Breast epithelium (tissue), 4 donors: Measurements from ENCODE around the gene DOCK3. TPM values are rescaled to one million over a fixed set of nuclear protein-coding genes. Genes with fewer than 3 reads are reported as not detected.

Experiments used
- DNase-seq, 2 donors: peaks; one replicate each; pipeline ENCODE4 v3.0.0-alpha.2; 2019; ENCODE audit warnings: low spot score in 2 of 2
- H3K27ac ChIP-seq, 2 donors: fragments of 200-600 bp; sonication (generic) in 1 of 2; one replicate each; pipeline ENCODE4 v1.5.1; 2016 to 2019; ENCODE audit warnings: mild to moderate bottlenecking in 1 of 2
- H3K27me3 ChIP-seq, 2 donors: fragments of 200-600 bp; sonication (generic) in 1 of 2; one replicate each; pipeline versions ENCODE4 v1.5.1 to v1.6.0; 2017 to 2019; ENCODE audit warnings: control low read depth in 1 of 2, mild to moderate bottlenecking in 1 of 2
- H3K36me3 ChIP-seq: fragments of 200-600 bp; one replicate; pipeline ENCODE4 v1.5.1; 2019
- H3K4me1 ChIP-seq, 2 donors: fragments of 200-600 bp; sonication (generic); one replicate each; pipeline ENCODE4 v1.5.1; 2016 to 2019; ENCODE audit warnings: control low read depth in 1 of 2
- H3K4me3 ChIP-seq, 3 donors: fragments of 200-600 bp; sonication (generic); 1 replicate in 2 of 3; 2 replicates in 1 of 3; pipeline ENCODE4 v1.5.1; 2016 to 2019; ENCODE audit warnings: mild to moderate bottlenecking in 3 of 3, moderate library complexity in 2 of 3
- H3K9me3 ChIP-seq, 2 donors: fragments of 200-600 bp; sonication (generic) in 1 of 2; one replicate each; pipeline ENCODE4 v1.5.1; 2016 to 2019; ENCODE audit warnings: control low read depth in 1 of 2
- POLR2A ChIP-seq: fragments of 450-650 bp; IDR thresholded peaks from one replicate; pipeline ENCODE4 v1.6.1; 2016; ENCODE audit warnings: antibody characterized with exemption, mild to moderate bottlenecking, moderate library complexity
- POLR2AphosphoS5 ChIP-seq, 3 donors: sonication (generic); formaldehyde crosslinking; IDR thresholded peaks; one replicate each; pipeline ENCODE4 v1.6.1; 2017; ENCODE audit warnings: antibody characterized with exemption in 3 of 3
- intact Hi-C: fragments of 100-400 bp; cut with DNase I; formaldehyde crosslinking; loops from one replicate; pipeline ENCODE4 v1.15.1; 2023; ENCODE audit warnings: low total_unique reads
- total RNA-seq, 3 donors: library from RNA; depleted of rRNA; stranded (reverse); fragments of >200 nt; gene quantifications; one replicate each; pipeline ENCODE4 v1.1.0, GENCODE V29; 2016
- TF ChIP-seq, protein P1 (sequence below), 3 donors: fragments of 450-650 bp; IDR thresholded peaks; one replicate each; pipeline ENCODE4 v1.5.1; 2016 to 2017; ENCODE audit warnings: antibody characterized with exemption in 3 of 3, mild to moderate bottlenecking in 3 of 3, moderate library complexity in 3 of 3

The DOCK3 gene
- total RNA-seq, 3 donors from 2014 or later = 0.64 to 0.73 (median 0.66) TPM

DNA sequence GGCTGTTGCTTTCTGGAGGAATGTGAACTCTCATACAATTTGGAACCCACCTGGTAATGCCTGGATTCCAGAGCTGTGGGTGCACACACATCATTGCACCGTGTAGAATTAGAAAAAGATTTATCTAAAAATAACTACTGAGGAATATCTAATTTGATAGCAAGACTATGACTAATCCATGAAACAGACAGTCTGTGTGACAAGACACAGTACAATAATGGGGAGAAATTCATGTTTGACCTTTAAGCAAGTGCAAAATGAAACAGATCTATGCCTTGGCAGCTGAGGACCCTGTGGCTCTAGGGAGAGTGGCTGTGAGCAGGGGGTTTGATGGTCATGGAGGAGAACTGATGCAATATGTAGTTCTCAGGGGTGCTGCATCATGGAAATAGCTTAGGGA is 7.9 kb upstream of the DOCK3 start:
- intact Hi-C loops = loop anchor here (2.0 kb wide), 1 partner anchor 24 kb away; no protein-coding TSS in a partner anchor
- Histone ChIP-seq H3K27me3 (no peaks in the 10 kb centered on the region), H3K36me3 (no peaks in the 10 kb centered on the region), H3K4me1 (no peaks in the 10 kb centered on the region), H3K9me3 (no peaks in the 10 kb centered on the region), H3K27ac (no peak overlapping the region), H3K4me3 (no peak overlapping the region)
- TF ChIP-seq POLR2AphosphoS5 (IDR thresholded peaks at IDR 0.05) (no peak), POLR2A (no peak)
- TF ChIP-seq, protein P1, sequence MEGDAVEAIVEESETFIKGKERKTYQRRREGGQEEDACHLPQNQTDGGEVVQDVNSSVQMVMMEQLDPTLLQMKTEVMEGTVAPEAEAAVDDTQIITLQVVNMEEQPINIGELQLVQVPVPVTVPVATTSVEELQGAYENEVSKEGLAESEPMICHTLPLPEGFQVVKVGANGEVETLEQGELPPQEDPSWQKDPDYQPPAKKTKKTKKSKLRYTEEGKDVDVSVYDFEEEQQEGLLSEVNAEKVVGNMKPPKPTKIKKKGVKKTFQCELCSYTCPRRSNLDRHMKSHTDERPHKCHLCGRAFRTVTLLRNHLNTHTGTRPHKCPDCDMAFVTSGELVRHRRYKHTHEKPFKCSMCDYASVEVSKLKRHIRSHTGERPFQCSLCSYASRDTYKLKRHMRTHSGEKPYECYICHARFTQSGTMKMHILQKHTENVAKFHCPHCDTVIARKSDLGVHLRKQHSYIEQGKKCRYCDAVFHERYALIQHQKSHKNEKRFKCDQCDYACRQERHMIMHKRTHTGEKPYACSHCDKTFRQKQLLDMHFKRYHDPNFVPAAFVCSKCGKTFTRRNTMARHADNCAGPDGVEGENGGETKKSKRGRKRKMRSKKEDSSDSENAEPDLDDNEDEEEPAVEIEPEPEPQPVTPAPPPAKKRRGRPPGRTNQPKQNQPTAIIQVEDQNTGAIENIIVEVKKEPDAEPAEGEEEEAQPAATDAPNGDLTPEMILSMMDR (IDR thresholded peaks at IDR 0.05) = no peak
- DNase-seq = no peak

DNA sequence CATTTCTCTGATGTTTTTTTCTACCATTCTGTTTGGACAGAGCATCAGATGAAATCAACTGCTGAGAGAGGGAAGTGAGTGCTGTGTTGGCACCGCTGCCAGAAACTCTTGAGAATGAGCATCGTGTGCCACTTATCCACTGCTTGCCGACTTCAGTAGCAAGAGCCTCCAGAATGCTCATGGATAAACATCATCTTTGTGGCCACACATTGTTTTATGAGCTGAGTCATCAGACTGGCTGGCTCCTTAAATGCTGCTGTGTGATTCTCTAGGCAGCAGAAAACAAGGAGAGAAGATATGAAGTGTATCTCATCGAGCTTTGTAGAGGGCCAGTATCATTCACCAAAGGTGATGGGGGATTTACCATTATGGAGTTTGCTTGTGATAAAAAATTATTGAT is 3.4 kb upstream of the DOCK3 start:
- H3K9me3 ChIP-seq = no peaks in the 10 kb centered on the region
- intact Hi-C loops = no loop called here
- peaks cover 3 to 10% of the 10 kb centered on the region in 2 donors for H3K27me3 ChIP-seq
- TF ChIP-seq POLR2AphosphoS5 (IDR thresholded peaks at IDR 0.05) = no peak
- no peak overlapping the region for H3K4me3 ChIP-seq
- no peak for DNase-seq
- no peaks in the 10 kb centered on the region for H3K36me3 ChIP-seq
- peaks cover 0 to 5% of the 10 kb centered on the region in 2 donors for H3K4me1 ChIP-seq
- no peak overlapping the region for H3K27ac ChIP-seq

DNA sequence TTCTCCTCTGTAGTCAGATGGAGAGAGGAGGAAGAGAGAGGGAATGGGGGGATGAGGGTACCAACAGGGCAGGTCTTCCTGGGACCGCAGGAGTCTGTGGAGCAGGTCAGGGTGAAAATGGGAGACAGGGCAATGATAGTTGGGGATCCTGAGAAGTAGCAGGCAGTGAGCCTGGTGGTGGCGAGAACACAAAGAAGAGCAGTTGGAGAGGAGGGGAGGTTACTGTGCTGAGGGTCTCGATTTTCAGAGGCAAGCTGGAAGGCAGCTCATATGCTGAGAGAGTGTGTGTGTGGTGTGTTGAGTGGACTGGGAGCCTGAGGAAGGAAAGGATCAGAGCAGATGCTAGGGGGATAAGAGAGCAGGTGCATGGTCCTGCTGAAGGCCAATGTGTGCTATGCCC is 2.1 kb upstream of the DOCK3 start:
- Histone ChIP-seq H3K27ac (no peak overlapping the region), H3K4me1 (peaks cover 0 to 5% of the 10 kb centered on the region in 2 donors), H3K4me3 (no peak overlapping the region), H3K9me3 (no peaks in the 10 kb centered on the region), H3K27me3 (peaks cover 3 to 23% of the 10 kb centered on the region in 2 donors), H3K36me3 (no peaks in the 10 kb centered on the region)
- intact Hi-C loops = loop anchor here (2.0 kb wide), 1 partner anchor 18 kb away; no protein-coding TSS in a partner anchor
- DNase-seq = no peak
- no peak for TF ChIP-seq POLR2A
- TF ChIP-seq, protein P1 (IDR thresholded peaks at IDR 0.05) = no peak
- TF ChIP-seq POLR2AphosphoS5 (IDR thresholded peaks at IDR 0.05) = no peak

DNA sequence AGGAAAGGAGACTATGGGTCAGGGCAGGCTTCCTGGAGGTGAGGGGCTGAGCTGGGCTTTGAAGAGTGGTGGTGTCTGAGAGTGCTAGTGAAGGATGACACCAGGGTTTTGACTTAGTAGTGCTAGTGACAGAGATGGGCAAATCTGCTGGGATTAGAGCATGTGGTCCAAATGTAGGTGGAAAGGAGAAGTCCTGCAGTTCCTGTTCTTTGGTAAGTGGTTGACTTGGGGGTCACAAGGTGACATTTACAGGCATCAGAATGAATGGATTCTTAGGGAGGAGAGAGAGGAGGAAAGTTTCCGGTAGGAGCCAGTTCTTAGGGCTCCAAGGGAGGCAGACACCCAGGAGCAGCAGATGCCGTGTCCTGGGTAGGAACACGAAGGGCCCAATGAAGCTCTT is 796 bp upstream of the DOCK3 start:
- no peak for DNase-seq
- Histone ChIP-seq H3K9me3 (no peaks in the 10 kb centered on the region), H3K27ac (no peak overlapping the region), H3K27me3 (peaks cover 3 to 35% of the 10 kb centered on the region in 2 donors), H3K36me3 (no peaks in the 10 kb centered on the region), H3K4me3 (no peak overlapping the region), H3K4me1 (peaks cover 0 to 5% of the 10 kb centered on the region in 2 donors)
- TF ChIP-seq POLR2AphosphoS5 (IDR thresholded peaks at IDR 0.05) = no peak
- TF ChIP-seq, protein P1 (IDR thresholded peaks at IDR 0.05) = no peak
- no peak for TF ChIP-seq POLR2A
- intact Hi-C loops = loop anchor here (2.0 kb wide), 1 partner anchor 19 kb away; no protein-coding TSS in a partner anchor

DNA sequence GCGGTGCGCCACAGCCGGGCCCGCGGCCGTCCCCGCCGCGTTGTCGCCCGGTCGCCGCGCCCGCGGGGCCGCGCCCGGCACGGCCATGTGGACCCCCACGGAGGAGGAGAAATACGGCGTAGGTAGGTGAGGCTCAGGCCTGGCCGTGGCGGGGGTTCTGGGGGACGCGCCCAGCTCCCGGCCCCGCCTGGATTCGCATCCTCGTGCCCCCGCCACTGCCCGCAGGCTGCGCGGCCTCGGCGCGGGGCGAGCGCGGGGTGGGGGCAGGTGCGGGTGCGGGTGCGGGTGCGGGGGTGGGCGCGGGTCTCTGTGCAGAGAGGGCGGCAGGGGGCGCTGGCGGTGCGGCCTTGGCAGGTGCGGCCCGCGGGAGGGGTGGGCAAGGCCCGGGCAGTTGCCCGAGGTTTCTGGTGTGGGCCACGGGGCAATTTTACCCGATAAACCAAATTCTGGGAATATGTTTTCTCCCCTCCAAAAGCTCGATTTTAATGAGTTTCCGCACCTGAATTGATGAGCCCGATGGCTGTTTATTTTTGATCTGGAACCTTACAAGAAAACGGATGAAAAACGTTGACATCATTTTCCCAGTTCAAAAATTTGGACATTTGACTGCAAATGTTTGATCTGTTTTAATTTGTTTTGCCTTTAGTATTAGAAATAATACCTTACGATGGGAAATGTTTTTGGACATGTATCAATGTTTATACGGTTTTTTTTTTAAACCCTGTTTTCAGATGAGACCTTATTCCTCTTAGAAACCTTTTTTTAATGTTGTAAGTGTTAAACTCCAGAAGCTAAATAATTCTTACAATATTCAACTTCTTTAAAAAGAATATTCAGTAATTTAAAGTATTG is 678 bp downstream of the DOCK3 start:
- TF ChIP-seq POLR2A = no peak
- TF ChIP-seq, protein P1 (IDR thresholded peaks at IDR 0.05) = no peak
- no peak for TF ChIP-seq POLR2AphosphoS5 (IDR thresholded peaks at IDR 0.05)

More for the DNA sequence above, 678 bp downstream of the DOCK3 start:
- H3K4me1 ChIP-seq = peaks cover 0 to 5% of the 10 kb centered on the region in 2 donors
- no peak for DNase-seq
- H3K36me3 ChIP-seq = no peaks in the 10 kb centered on the region
- no peak overlapping the region for H3K27ac ChIP-seq
- peaks cover 3 to 45% of the 10 kb centered on the region in 2 donors for H3K27me3 ChIP-seq
- peak overlapping the region; percentile 33 to 74 (median 50) for H3K4me3 ChIP-seq
- H3K9me3 ChIP-seq = no peaks in the 10 kb centered on the region
- intact Hi-C loops = loop anchor here (5.0 kb wide), 1 partner anchor 298 kb away; no protein-coding TSS in a partner anchor
